ENCODE measurements around the gene PPEF1.
A peak's percentile ranks its signal among the peaks of the same experiment; 100 is the strongest.
"Not testable (repeated sequence)": the region's sequence is repeated elsewhere in the genome, so short reads cannot be mapped to it uniquely, and the experiment has no call there.

PPEF1 gene

DNA sequence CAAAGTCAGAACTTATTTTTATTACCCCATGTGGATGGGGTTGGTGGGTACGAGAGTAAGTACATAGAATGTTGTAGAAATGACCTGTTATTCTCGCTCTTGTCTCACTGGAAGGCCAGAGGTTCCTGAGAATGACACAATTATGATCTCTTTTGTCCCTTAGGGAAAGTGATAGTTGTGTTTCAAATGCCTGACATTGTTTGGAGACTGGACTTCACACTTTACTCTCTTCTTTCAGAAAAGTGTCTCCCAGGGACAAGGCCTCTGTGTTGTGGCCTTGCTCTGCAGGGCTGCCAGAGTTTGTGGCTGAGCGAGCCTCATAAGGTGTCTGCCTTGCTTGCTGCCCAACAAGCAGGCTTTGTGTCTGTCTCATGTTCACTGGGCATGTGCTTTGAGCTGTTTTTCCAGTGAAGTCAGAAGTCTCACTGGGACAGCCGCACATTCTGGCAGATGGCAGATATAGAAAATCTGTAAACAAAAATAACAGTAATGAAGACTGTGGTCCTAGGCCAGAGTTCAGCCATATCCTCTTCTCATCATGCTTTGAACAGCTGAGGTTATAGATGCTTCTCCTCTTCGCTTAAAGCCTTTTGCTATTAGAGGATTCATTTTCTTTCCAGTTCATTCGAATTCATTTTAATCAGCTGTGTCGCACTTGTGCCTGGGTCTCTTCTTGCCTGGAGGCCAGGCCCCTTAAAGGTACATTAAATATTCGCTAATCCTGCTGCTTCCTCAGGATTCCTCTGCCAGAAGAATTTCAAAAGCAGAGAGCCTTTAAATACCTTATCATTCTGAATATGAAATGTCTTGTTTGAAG lies 14.4 kb downstream of the PPEF1 start:
- no peak overlapping the region for H3K4me3 ChIP-seq

GRCh38 chrX:18722500-18723071 lies 15.1 kb downstream of the PPEF1 start:
- Histone ChIP-seq H3K36me3 (ENCODE audit: insufficient read depth, low read length) (no peaks in the 10 kb centered on the region), H3K4me3 (no peak overlapping the region), H3K9ac (ENCODE audit: insufficient read length) (no peak overlapping the region), H3K9me3 (ENCODE audit: low read depth, low read length) (no peaks in the 10 kb centered on the region), H3K27ac (peak overlapping the region; percentile 21; the same call in 1 of the 2 replicates)
- DNase-seq (ENCODE audit: low read depth, low spot score): no peak
- TF ChIP-seq EZH2 (IDR thresholded peaks at IDR 0.05) (no peak), POLR2AphosphoS5 (IDR thresholded peaks at IDR 0.05; ENCODE audit: borderline replicate concordance, low read depth, low read length) (no peak), FOXP2 (optimal IDR thresholded peaks at IDR 0.05; ENCODE audit: control extremely low read depth, extremely low read length, insufficient read depth) (no peak)

More for the DNA sequence above, 14.4 kb downstream of the PPEF1 start:
- peak overlapping the region; percentile 21; the same call in 1 of the 2 replicates for H3K27ac ChIP-seq
- no peaks in the 10 kb centered on the region for H3K36me3 ChIP-seq (ENCODE audit: insufficient read depth, low read length)
- DNase-seq (ENCODE audit: low read depth, low spot score): peak; percentile 6
- H3K9me3 ChIP-seq (ENCODE audit: low read depth, low read length): no peaks in the 10 kb centered on the region
- no peak overlapping the region for H3K9ac ChIP-seq (ENCODE audit: insufficient read length)
- no peak for TF ChIP-seq FOXP2 (optimal IDR thresholded peaks at IDR 0.05; ENCODE audit: control extremely low read depth, extremely low read length, insufficient read depth)
- TF ChIP-seq POLR2AphosphoS5 (IDR thresholded peaks at IDR 0.05; ENCODE audit: borderline replicate concordance, low read depth, low read length): no peak
- TF ChIP-seq EZH2 (IDR thresholded peaks at IDR 0.05): no peak

DNA sequence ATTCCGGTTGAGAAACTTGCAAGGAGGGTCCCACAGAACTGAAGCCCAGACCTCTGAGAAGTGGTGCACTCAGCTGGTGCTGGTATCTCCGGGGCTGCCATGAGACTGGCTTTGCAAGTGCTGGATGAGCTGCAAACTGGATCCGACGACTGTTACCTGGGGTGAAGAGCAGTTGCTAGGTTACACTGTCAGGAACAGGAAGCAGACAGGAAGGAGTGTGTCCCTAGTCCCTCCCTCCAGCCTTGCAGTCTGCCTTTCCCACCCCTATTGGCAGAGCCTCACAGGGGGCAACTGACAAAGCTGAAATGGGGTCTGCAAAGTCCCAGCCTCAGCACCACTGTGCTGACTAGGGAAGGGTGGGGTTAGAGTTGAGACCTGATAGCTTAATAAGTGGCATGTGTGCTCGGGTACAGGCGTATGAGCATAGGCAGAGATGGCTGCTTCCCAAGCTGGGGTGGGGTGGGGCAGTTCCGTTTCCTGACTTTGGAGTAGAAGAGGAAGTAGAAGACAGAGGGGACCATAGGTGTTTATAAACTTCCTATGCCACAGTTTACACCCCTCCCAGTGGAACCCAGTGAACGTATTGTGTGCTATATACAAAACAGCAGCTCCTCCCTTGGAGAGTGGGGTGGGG lies 18.0 kb downstream of the PPEF1 start:
- DNase-seq (ENCODE audit: low read depth, low spot score): no peak
- TF ChIP-seq EZH2 (IDR thresholded peaks at IDR 0.05) (no peak), POLR2AphosphoS5 (IDR thresholded peaks at IDR 0.05; ENCODE audit: borderline replicate concordance, low read depth, low read length) (no peak), FOXP2 (optimal IDR thresholded peaks at IDR 0.05; ENCODE audit: control extremely low read depth, extremely low read length, insufficient read depth) (no peak)
- Histone ChIP-seq H3K27ac (no peak overlapping the region), H3K9me3 (ENCODE audit: low read depth, low read length) (no peaks in the 10 kb centered on the region), H3K4me3 (no peak overlapping the region), H3K36me3 (ENCODE audit: insufficient read depth, low read length) (no peaks in the 10 kb centered on the region), H3K9ac (ENCODE audit: insufficient read length) (no peak overlapping the region)

- no peak for DNase-seq (ENCODE audit: low read depth, low spot score)
- H3K4me3 ChIP-seq: no peak overlapping the region
- no peak overlapping the region for H3K9ac ChIP-seq (ENCODE audit: insufficient read length)
- TF ChIP-seq FOXP2 (optimal IDR thresholded peaks at IDR 0.05; ENCODE audit: control extremely low read depth, extremely low read length, insufficient read depth) (no peak), POLR2AphosphoS5 (IDR thresholded peaks at IDR 0.05; ENCODE audit: borderline replicate concordance, low read depth, low read length) (no peak), EZH2 (IDR thresholded peaks at IDR 0.05) (no peak)
- H3K36me3 ChIP-seq (ENCODE audit: insufficient read depth, low read length): no peaks in the 10 kb centered on the region
- H3K9me3 ChIP-seq (ENCODE audit: low read depth, low read length): no peaks in the 10 kb centered on the region
- H3K27ac ChIP-seq: no peak overlapping the region
Measured at GRCh38 chrX:18733287-18733686, 25.8 kb downstream of the PPEF1 start.

GRCh38 chrX:18739609-18740008 lies 32.2 kb downstream of the PPEF1 start:
- not testable (repeated sequence) for H3K9ac ChIP-seq (ENCODE audit: insufficient read length); DNase-seq (ENCODE audit: low read depth, low spot score); H3K4me3 ChIP-seq; H3K9me3 ChIP-seq (ENCODE audit: low read depth, low read length); H3K36me3 ChIP-seq (ENCODE audit: insufficient read depth, low read length); H3K27ac ChIP-seq

- Histone ChIP-seq H3K27ac (no peak overlapping the region), H3K4me3 (no peak overlapping the region), H3K9ac (ENCODE audit: insufficient read length) (no peak overlapping the region), H3K9me3 (ENCODE audit: low read depth, low read length) (no peaks in the 10 kb centered on the region), H3K36me3 (ENCODE audit: insufficient read depth, low read length) (no peaks in the 10 kb centered on the region)
- DNase-seq (ENCODE audit: low read depth, low spot score): no peak
- TF ChIP-seq EZH2 (IDR thresholded peaks at IDR 0.05) (no peak), FOXP2 (optimal IDR thresholded peaks at IDR 0.05; ENCODE audit: control extremely low read depth, extremely low read length, insufficient read depth) (no peak), POLR2AphosphoS5 (IDR thresholded peaks at IDR 0.05; ENCODE audit: borderline replicate concordance, low read depth, low read length) (no peak)
Measured at GRCh38 chrX:18748499-18748898, 41.1 kb downstream of the PPEF1 start.

DNA sequence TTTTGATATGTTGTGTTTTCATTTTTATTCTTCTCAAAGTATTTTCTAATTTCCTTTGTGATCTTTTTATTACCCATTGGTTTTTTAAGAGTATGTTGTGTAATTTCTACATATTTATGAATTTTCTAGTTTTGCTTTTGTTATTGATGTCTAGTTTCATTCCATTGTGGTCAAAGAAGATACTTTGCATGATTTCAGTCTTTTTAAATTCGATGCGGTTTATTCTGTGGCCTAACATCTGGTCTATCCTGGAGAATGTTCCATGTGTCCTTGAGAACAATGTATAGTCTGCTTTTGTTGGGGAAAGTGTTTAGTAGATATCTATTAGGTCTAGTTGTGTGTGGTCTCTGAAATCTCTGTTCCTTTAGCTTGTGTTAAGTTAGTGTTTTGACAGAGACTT lies 46.2 kb downstream of the PPEF1 start:
- Histone ChIP-seq H3K9ac (ENCODE audit: insufficient read length) (no peak overlapping the region), H3K27ac (no peak overlapping the region), H3K4me3 (no peak overlapping the region), H3K36me3 (ENCODE audit: insufficient read depth, low read length) (no peaks in the 10 kb centered on the region), H3K9me3 (ENCODE audit: low read depth, low read length) (no peaks in the 10 kb centered on the region)
- TF ChIP-seq EZH2 (IDR thresholded peaks at IDR 0.05): no peak
- no peak for TF ChIP-seq POLR2AphosphoS5 (IDR thresholded peaks at IDR 0.05; ENCODE audit: borderline replicate concordance, low read depth, low read length)
- TF ChIP-seq FOXP2 (optimal IDR thresholded peaks at IDR 0.05; ENCODE audit: control extremely low read depth, extremely low read length, insufficient read depth): no peak
- no peak for DNase-seq (ENCODE audit: low read depth, low spot score)

GRCh38 chrX:18755651-18756050 lies 48.2 kb downstream of the PPEF1 start:
- H3K9me3 ChIP-seq (ENCODE audit: low read depth, low read length): no peaks in the 10 kb centered on the region
- DNase-seq (ENCODE audit: low read depth, low spot score): no peak
- H3K4me3 ChIP-seq: no peak overlapping the region
- no peaks in the 10 kb centered on the region for H3K36me3 ChIP-seq (ENCODE audit: insufficient read depth, low read length)
- TF ChIP-seq POLR2AphosphoS5 (IDR thresholded peaks at IDR 0.05; ENCODE audit: borderline replicate concordance, low read depth, low read length) (no peak), FOXP2 (optimal IDR thresholded peaks at IDR 0.05; ENCODE audit: control extremely low read depth, extremely low read length, insufficient read depth) (no peak), EZH2 (IDR thresholded peaks at IDR 0.05) (no peak)
- H3K9ac ChIP-seq (ENCODE audit: insufficient read length): no peak overlapping the region
- no peak overlapping the region for H3K27ac ChIP-seq

All from SK-N-MC (cell line).